Transverse colon (tissue), 3 donors: ENCODE results near the gene SNTG2.

ENCODE experiments used
- POLR2A ChIP-seq: fragments of 450-650 bp; IDR thresholded peaks from one replicate; pipeline ENCODE4 v1.6.1; 2016; ENCODE audit warnings: antibody characterized with exemption, mild to moderate bottlenecking, moderate library complexity
- TF ChIP-seq, protein P1 (sequence below), 5 experiments: fragments of 200-600 bp in 3 of 5; fragments of 450-650 bp in 2 of 5; sonication (generic) in 3 of 5; IDR thresholded peaks; 1 replicate in 2 of 5; 2 replicates in 3 of 5; pipeline ENCODE4 v1.5.1; 2016 to 2017; ENCODE audit warnings: antibody characterized with exemption in 5 of 5, inconsistent platforms in 3 of 5, mild to moderate bottlenecking in 2 of 5, moderate library complexity in 1 of 5

DNA sequence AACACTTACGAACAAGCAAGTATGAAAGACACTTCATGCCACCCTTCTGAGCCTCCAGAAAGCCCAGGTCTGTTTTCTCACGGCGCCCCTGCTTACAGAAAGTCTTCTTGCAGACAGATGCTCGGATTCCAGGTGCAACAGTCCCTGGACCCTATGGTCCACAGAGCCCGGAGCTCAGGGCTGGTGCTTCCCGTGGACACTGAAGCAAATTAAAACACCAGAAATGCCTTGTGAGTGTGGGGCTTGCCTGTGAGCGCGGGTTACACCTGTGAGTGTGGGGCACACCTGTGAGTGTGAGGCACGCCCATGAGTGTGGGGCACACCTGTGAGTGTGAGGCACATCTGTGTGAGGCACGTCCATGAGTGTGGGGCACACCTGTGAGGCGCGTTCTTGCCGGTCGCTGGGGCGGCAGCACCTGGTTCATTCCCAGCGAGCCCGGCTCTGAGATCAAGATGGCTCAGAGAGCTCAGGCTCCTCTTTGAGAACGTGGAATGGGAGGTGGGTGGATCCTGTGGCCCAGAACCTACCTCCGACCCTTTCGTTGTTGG lies 257.4 kb downstream of the SNTG2 start:
- TF ChIP-seq POLR2A, result no peak
- TF ChIP-seq, protein P1, sequence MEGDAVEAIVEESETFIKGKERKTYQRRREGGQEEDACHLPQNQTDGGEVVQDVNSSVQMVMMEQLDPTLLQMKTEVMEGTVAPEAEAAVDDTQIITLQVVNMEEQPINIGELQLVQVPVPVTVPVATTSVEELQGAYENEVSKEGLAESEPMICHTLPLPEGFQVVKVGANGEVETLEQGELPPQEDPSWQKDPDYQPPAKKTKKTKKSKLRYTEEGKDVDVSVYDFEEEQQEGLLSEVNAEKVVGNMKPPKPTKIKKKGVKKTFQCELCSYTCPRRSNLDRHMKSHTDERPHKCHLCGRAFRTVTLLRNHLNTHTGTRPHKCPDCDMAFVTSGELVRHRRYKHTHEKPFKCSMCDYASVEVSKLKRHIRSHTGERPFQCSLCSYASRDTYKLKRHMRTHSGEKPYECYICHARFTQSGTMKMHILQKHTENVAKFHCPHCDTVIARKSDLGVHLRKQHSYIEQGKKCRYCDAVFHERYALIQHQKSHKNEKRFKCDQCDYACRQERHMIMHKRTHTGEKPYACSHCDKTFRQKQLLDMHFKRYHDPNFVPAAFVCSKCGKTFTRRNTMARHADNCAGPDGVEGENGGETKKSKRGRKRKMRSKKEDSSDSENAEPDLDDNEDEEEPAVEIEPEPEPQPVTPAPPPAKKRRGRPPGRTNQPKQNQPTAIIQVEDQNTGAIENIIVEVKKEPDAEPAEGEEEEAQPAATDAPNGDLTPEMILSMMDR (IDR thresholded peaks at IDR 0.05), result no peak
